HG02970 (cell line): Measurements from ENCODE around the gene FBXO17.
A peak's percentile ranks its signal among the peaks of the same experiment; 100 is the strongest.
"Not testable (repeated sequence)": the region's sequence is repeated elsewhere in the genome, so short reads cannot be mapped to it uniquely, and the experiment has no call there.

Source experiments
- ATAC-seq: cut with Tn5 transposase; IDR thresholded peaks from one replicate; pipeline ENCODE4 v1.9.1; 2021; ENCODE audit warnings: mild to moderate bottlenecking, moderate library complexity, moderate number of reproducible peaks; ENCODE audit not compliant: unreplicated experiment, low FRiP score

Gene FBXO17

GRCh38 chr19:38945562-38946228, 29.8 kb downstream of the FBXO17 start:
- no peak for ATAC-seq

- ATAC-seq = no peak
Observed at GRCh38 chr19:38944981-38945506, 30.5 kb downstream of the FBXO17 start.

- ATAC-seq = no peak
Observed at GRCh38 chr19:38942471-38943181, 32.9 kb downstream of the FBXO17 start.

GRCh38 chr19:38941979-38942378, 33.6 kb downstream of the FBXO17 start:
- ATAC-seq = no peak

GRCh38 chr19:38941466-38941865, 34.1 kb downstream of the FBXO17 start:
- ATAC-seq = not testable (repeated sequence)

GRCh38 chr19:38939957-38940356, 35.6 kb downstream of the FBXO17 start:
- no peak for ATAC-seq

GRCh38 chr19:38933544-38933943, 42.0 kb downstream of the FBXO17 start:
- ATAC-seq = no peak

GRCh38 chr19:38932425-38933179, 42.9 kb downstream of the FBXO17 start:
- no peak for ATAC-seq

- no peak for ATAC-seq
Observed at GRCh38 chr19:38931521-38931793, 44.1 kb downstream of the FBXO17 start.

GRCh38 chr19:38930776-38931520, 44.6 kb downstream of the FBXO17 start, which contains the start of gene MRPS12:
MRPS12 (plus strand) TSS chr19:38930944; CDS start chr19:38931295, 351 bp downstream.
- ATAC-seq = peak; percentile 90

- peak; percentile 83 for ATAC-seq
Observed at GRCh38 chr19:38929929-38930775, 45.4 kb downstream of the FBXO17 start, which contains the start of gene SARS2. SARS2 (minus strand) TSS chr19:38930763; CDS start chr19:38930736, 27 bp downstream.

GRCh38 chr19:38928391-38929001, 47.0 kb downstream of the FBXO17 start:
- ATAC-seq = no peak

GRCh38 chr19:38924388-38924787, 51.2 kb downstream of the FBXO17 start:
- ATAC-seq = no peak

- ATAC-seq = no peak
Observed at GRCh38 chr19:38922482-38922881, 53.1 kb downstream of the FBXO17 start.

- no peak for ATAC-seq
Observed at GRCh38 chr19:38921420-38922274, 53.9 kb downstream of the FBXO17 start.

GRCh38 chr19:38920602-38921419, 54.7 kb downstream of the FBXO17 start:
- ATAC-seq = no peak

- no peak for ATAC-seq
Observed at GRCh38 chr19:38919837-38920601, 55.5 kb downstream of the FBXO17 start.
